ENCODE data around the gene STXBP1.

The STXBP1 gene

GRCh38 chr9:127611899-127612790, at the start of gene STXBP1:
STXBP1 (plus strand) TSS chr9:127612277; CDS start chr9:127612404, 127 bp downstream.
- Histone ChIP-seq H3K27ac (ENCODE audit: low read depth, low read length) (no peak within 1 kb of the TSS), H3K4me2 (ENCODE audit: low read depth, low read length, poor library complexity, severe bottlenecking) (peak within 1 kb of the TSS; percentile 80), H3F3A (ENCODE audit: insufficient read depth) (peaks cover 19% of the 10 kb centered on the region), H3K9ac (ENCODE audit: low read length) (peak within 1 kb of the TSS; percentile 81), H3K4me3 (ENCODE audit: insufficient read depth, low read length, poor library complexity, severe bottlenecking) (peak within 1 kb of the TSS; percentile 90), H3K9me3 (ENCODE audit: insufficient read depth, low read length) (no peaks in the 10 kb centered on the region), H3K79me2 (ENCODE audit: insufficient read depth, low read length) (no peaks in the 10 kb centered on the region), H3K36me3 (ENCODE audit: low read length) (no peaks in the 10 kb centered on the region), H3K27me3 (ENCODE audit: low read length) (no peaks in the 10 kb centered on the region), H3K9me2 (replicated peaks; ENCODE audit: insufficient read depth, low read length) (no peaks in the 10 kb centered on the region), H4K20me1 (ENCODE audit: low read depth, low read length) (peaks cover 8% of the 10 kb centered on the region; the same call in 1 of the 2 replicates), H2AFZ (ENCODE audit: low read depth, low read length, severe bottlenecking) (peak within 1 kb of the TSS; percentile 86)
- no peak for TF ChIP-seq CTCF (IDR thresholded peaks at IDR 0.05; ENCODE audit: insufficient read depth, low read length, poor library complexity, severe bottlenecking)
- TF ChIP-seq EZH2phosphoT487 (conservative IDR thresholded peaks at IDR 0.05; ENCODE audit: low read length): no peak

GRCh38 chr9:127562279-127562796, 49.7 kb upstream of the STXBP1 start:
- Histone ChIP-seq H4K20me1 (ENCODE audit: low read depth, low read length) (no peaks in the 10 kb centered on the region), H3K27ac (ENCODE audit: low read depth, low read length) (no peak overlapping the region), H2AFZ (ENCODE audit: low read depth, low read length, severe bottlenecking) (no peak overlapping the region), H3K4me3 (ENCODE audit: insufficient read depth, low read length, poor library complexity, severe bottlenecking) (no peak overlapping the region), H3K9me2 (replicated peaks; ENCODE audit: insufficient read depth, low read length) (no peaks in the 10 kb centered on the region), H3K79me2 (ENCODE audit: insufficient read depth, low read length) (no peaks in the 10 kb centered on the region), H3K9ac (ENCODE audit: low read length) (no peak overlapping the region), H3F3A (ENCODE audit: insufficient read depth) (no peaks in the 10 kb centered on the region), H3K9me3 (ENCODE audit: insufficient read depth, low read length) (no peaks in the 10 kb centered on the region), H3K4me2 (ENCODE audit: low read depth, low read length, poor library complexity, severe bottlenecking) (no peak overlapping the region), H3K27me3 (ENCODE audit: low read length) (no peaks in the 10 kb centered on the region), H3K36me3 (ENCODE audit: low read length) (no peaks in the 10 kb centered on the region)
- TF ChIP-seq CTCF (IDR thresholded peaks at IDR 0.05; ENCODE audit: insufficient read depth, low read length, poor library complexity, severe bottlenecking) (no peak), EZH2phosphoT487 (conservative IDR thresholded peaks at IDR 0.05; ENCODE audit: low read length) (no peak)

GRCh38 chr9:127562841-127563401, 49.2 kb upstream of the STXBP1 start:
- Histone ChIP-seq H3K36me3 (ENCODE audit: low read length) (no peaks in the 10 kb centered on the region), H3K9ac (ENCODE audit: low read length) (no peak overlapping the region), H3K4me3 (ENCODE audit: insufficient read depth, low read length, poor library complexity, severe bottlenecking) (no peak overlapping the region), H3F3A (ENCODE audit: insufficient read depth) (no peaks in the 10 kb centered on the region), H3K27me3 (ENCODE audit: low read length) (no peaks in the 10 kb centered on the region), H3K4me2 (ENCODE audit: low read depth, low read length, poor library complexity, severe bottlenecking) (no peak overlapping the region), H4K20me1 (ENCODE audit: low read depth, low read length) (no peaks in the 10 kb centered on the region), H3K79me2 (ENCODE audit: insufficient read depth, low read length) (no peaks in the 10 kb centered on the region), H3K9me3 (ENCODE audit: insufficient read depth, low read length) (no peaks in the 10 kb centered on the region), H2AFZ (ENCODE audit: low read depth, low read length, severe bottlenecking) (no peak overlapping the region), H3K9me2 (replicated peaks; ENCODE audit: insufficient read depth, low read length) (no peaks in the 10 kb centered on the region), H3K27ac (ENCODE audit: low read depth, low read length) (no peak overlapping the region)
- TF ChIP-seq CTCF (IDR thresholded peaks at IDR 0.05; ENCODE audit: insufficient read depth, low read length, poor library complexity, severe bottlenecking): no peak
- TF ChIP-seq EZH2phosphoT487 (conservative IDR thresholded peaks at IDR 0.05; ENCODE audit: low read length): no peak
